ENCODE measurements around the gene SFTA2.
"Not testable (repeated sequence)": the region's sequence is repeated elsewhere in the genome, so short reads cannot be mapped to it uniquely, and the experiment has no call there.

SFTA2 gene

GRCh38 chr6:30908700-30909099 lies 23.3 kb downstream of the SFTA2 start:
- DNase-seq: no peak

GRCh38 chr6:30907758-30908591 lies 24.0 kb downstream of the SFTA2 start, which contains the start of gene GTF2H4:
Gene GTF2H4 (plus strand): TSS chr6:30908207.
- DNase-seq: peak; percentile 89

- DNase-seq: not testable (repeated sequence)
Observed at GRCh38 chr6:30907290-30907757, 24.6 kb downstream of the SFTA2 start.

DNA sequence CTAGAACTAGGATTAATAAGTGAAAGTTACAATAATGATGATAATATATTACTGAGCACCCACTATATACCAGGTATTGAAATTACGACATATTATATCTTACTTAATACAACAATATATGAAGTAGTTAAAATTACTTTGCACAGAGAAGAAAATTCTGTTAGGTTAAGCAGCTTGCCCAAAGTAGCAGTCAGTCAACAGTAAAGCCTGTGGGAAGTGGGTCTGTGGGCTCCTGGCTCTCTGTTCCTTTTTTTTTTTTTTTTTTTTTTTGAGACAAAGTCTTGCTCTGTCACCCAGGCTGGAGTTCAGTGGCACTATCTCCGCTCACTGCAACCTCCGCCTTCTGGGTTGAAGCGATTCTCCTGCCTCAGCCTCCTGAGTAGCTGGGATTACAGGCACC lies 28.7 kb downstream of the SFTA2 start:
- no peak for DNase-seq

DNA sequence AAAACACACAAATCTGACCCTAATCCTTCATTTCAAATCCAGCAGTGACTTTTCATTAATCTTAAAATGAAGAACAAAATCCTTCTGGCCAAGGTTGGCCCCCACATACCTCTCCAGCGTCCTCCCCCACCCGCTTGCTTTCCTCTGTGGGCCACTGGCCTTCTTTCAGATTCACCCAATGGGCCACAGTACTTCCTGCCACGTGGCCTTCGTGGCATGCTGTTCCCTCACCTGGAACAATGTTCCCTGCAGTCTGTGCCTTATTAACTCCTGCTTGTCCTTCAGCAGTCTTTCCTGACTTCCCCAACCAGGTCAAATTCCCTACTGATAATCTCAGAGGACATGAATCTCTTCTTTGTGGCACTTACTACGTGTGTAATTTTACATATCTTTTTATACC lies 29.3 kb downstream of the SFTA2 start:
- no peak for DNase-seq

GRCh38 chr6:30902196-30902595 lies 29.8 kb downstream of the SFTA2 start:
- not testable (repeated sequence) for DNase-seq

GRCh38 chr6:30901436-30901835 lies 30.5 kb downstream of the SFTA2 start:
- DNase-seq: no peak

DNA sequence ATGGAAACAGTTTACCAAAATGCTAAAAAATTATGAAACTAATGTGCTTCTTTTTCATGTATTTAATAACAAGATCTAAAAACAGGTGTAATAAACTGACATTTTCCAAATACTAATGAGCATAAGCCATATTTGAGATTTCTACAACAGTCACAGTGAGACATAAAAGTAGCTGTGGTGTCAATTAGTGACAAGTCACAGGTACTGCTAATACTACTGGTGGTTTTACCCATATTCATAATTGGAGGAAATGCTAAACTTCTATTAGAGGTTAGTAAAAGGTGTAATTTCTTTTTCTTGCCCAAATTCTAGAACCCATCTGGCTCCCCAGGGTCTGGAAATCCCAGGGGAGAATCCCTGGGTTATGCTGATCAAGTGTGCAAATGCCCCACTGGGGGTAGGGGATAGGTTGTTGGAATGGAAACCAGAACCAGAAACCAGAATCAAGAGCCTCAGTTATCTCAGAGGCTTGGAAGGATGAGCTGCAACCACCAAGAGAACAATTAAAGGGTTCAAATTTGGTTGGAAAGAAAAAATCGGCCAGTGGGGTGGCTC lies 31.0 kb downstream of the SFTA2 start:
- DNase-seq: no peak

DNA sequence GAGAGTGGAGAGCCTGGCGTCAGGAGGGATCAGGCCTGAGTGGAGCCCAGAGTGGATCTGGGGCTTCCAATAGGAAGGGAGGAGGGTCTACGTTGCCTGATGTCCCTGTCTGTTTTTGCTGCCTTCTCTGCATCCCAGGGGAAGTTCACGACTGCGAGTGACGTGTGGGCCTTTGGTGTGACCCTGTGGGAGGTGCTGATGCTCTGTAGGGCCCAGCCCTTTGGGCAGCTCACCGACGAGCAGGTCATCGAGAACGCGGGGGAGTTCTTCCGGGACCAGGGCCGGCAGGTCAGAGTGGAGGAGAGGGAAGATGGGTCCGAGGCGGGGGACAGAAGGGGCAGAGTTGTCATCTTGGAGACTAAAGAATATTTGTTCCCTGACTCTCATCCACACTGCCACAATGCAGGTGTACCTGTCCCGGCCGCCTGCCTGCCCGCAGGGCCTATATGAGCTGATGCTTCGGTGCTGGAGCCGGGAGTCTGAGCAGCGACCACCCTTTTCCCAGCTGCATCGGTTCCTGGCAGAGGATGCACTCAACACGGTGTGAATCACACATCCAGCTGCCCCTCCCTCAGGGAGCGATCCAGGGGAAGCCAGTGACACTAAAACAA lies 33.1 kb downstream of the SFTA2 start:
- DNase-seq: no peak

GRCh38 chr6:30897882-30898281 lies 34.1 kb downstream of the SFTA2 start:
- no peak for DNase-seq

- no peak for DNase-seq
Observed at GRCh38 chr6:30896541-30896940, 35.4 kb downstream of the SFTA2 start.

DNA sequence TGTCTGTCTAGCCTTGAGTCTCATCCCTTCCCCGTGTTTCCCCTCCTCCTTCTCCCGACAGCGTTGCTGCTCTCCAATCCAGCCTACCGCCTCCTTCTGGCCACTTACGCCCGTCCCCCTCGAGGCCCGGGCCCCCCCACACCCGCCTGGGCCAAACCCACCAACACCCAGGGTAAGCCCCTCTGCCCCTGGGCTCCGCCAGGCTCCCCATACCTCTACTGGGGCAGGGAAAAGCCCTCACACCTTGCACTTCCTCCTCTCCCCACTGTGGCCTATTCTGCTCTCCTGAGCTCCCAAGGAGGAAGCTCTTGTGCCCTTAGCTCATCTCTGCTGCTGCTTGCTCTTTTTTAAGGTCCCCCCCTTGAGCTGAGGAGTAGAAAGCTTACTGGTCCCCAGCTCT lies 36.6 kb downstream of the SFTA2 start:
- DNase-seq: no peak

- DNase-seq: no peak
Observed at GRCh38 chr6:30894935-30895334, 37.0 kb downstream of the SFTA2 start.

DNA sequence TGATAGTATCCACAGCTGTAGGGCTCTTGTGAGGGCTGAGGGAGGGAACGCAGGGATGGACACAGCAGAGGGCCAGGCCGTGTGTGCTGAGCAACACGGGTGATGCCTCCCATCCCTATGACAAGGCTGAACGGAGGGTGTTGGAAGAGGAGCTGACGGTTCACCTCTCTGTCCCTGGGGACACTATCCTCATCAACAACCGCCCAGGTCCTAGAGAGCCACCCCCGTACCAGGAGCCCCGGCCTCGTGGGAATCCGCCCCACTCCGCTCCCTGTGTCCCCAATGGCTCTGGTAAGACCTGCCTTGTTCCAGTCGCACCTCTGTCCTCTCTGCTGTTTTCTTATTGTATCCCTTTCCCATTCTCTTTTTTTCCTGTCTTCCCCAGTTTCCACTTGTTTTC lies 37.6 kb downstream of the SFTA2 start:
- no peak for DNase-seq

DNA sequence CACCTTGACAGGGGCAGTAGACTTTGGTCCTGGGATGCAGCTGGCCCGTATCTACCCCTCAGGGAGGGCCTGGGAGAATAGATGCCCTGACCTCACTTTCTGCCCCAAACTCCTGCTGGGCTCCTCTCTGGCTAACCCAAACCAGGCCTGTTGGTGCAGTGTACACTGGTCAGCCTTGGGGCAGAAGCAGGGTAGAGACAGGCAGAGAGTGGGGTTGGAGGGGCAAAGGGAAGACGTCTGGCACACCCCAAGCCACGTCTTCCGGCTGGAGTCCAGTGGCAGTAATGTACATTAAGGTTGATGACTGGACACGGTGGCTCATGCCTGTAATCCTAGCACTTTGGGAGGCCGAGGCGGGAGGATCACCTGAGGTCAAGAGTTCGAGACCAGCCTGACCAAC lies 38.3 kb downstream of the SFTA2 start:
- no peak for DNase-seq

DNA sequence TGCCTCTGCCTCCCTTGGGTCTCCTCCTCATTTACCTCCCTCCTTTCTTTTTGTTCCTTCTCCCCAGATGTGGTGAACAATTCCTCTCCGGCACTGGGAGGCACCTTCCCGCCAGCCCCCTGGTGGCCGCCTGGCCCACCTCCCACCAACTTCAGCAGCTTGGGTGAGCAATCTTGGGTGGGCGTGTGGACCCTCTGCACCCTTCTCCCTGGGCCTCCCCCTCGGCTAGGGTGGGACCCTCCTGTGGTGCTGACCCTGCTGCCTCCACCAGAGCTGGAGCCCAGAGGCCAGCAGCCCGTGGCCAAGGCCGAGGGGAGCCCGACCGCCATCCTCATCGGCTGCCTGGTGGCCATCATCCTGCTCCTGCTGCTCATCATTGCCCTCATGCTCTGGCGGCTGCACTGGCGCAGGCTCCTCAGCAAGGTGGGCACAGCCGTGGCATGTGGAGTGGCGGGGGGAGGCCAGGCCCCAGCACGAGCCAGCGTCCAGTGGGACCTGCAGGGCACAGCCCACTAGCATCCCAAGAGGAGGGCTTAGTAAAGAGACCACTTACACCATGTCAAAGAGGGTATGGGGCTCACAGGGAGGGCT lies 38.9 kb downstream of the SFTA2 start:
- DNase-seq: peak; percentile 68

- DNase-seq: peak; percentile 19
Observed at GRCh38 chr6:30891816-30892538, 40.0 kb downstream of the SFTA2 start.

- no peak for DNase-seq
Observed at GRCh38 chr6:30891450-30891723, 40.6 kb downstream of the SFTA2 start.

- peak; percentile 28 for DNase-seq
Observed at GRCh38 chr6:30890646-30891449, 41.1 kb downstream of the SFTA2 start.

DNA sequence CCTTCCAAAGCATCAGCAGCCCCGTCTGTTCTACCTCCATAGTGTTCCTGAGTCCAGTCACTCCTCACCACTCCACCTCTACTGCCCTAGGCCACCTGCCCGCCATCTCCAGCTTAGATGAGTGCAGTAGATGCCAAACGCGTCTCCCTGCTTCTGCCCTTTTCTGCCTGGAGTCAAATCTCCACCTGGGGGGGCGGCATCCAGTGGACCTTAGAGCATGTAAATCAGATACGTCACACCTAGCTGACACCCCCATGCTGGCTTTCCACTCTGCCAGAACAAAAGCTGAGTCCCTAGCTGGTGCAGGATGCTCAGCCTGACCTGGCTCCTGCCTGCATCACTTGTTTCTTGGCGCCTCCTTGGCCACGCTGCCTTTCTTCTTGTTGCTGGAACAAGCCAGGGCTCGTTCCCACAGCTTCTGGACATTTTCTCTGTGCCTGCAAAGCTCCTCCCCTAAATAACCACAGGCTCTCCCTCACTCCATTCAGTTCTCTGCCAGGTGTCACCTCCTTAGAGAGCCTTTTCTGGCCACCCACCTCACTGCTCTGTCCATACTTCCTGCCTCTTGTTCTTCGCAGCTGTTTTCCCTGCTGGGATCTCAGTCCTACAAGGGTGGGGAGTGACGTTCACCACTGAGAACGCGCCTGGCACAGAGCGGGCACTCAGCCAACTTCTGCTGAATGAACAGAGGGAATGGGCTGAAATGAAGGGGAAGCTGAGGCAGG lies 41.9 kb downstream of the SFTA2 start:
- DNase-seq: peak; percentile 13

GRCh38 chr6:30889496-30889885 lies 42.5 kb downstream of the SFTA2 start:
- DNase-seq: peak; percentile 18

Measured in 8988T (cell line).